ENCODE results near the gene SLC35F2. TPM values are rescaled to one million over a fixed set of nuclear protein-coding genes. Genes with fewer than 3 reads are reported as not detected.

The SLC35F2 gene
- total and polyA plus RNA-seq, 2 of the 13 experiments (the other 11 are each of a cell fraction or from before 2014, with no cell fraction given) = 5.8 to 20.3 TPM

DNA sequence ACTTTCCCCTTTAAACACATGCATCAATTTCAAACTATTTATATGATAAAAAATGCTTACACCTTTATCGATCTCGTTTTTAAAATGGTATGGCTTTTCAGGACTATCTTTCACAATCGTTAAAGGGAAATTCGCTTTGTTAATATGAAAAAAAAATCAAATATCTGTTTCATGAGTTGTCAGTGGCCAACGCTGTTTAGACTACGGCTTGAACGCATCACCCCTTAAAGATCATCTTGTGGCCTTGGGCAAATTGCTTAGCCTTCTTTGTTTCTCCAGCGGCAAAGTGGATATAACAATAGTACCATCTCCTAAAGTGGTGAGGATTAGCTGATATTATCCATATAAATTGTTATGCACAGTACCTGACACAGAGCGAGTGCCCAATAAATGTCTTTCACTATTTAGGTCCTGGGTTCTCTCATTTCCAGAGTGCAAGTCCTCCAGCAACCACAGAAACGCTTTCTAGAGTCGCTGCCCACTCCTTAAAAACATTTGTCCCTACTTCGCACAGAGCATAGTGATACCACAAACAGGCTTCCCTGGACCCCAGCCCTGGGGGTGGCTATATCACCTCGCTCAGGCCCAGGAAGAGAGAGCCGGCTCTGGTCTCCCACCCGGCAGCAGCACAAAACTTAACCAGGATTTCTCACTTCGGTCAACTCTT, 904 bp downstream of the SLC35F2 start:
- peaks cover 0 to 5% of the 10 kb centered on the region in 2 experiments; a peak in 1 of 5 replicates for H3K27me3 ChIP-seq (ENCODE audit: control insufficient read depth in 1 of 2, insufficient read depth in 2 of 2, low read length in 2 of 2)
- in situ Hi-C loops (cut with HindIII; ENCODE audit: extremely low pct_ligation_motif_present, low pct_unique_long_range_greater_than_20kb) = no loop called here
- H2AFZ ChIP-seq (ENCODE audit: low read length) = no peak overlapping the region
- no peaks in the 10 kb centered on the region for H3K9me3 ChIP-seq (ENCODE audit: low read length)
- peak overlapping the region; percentile 69 to 81 (median 79) for H3K4me3 ChIP-seq (replicated peaks in 1 of 3; ENCODE audit: insufficient read depth in 1 of 3, low read depth in 2 of 3, low read length in 3 of 3)
- no peaks in the 10 kb centered on the region for H3K36me3 ChIP-seq (replicated peaks in 1 of 2; ENCODE audit: control insufficient read depth in 1 of 2, insufficient read depth in 2 of 2, low read length in 2 of 2)
- ATAC-seq (no peak; the same call in 2 of the 3 replicates), DNase-seq (ENCODE audit: low spot score) (no peak), FAIRE-seq (no peak)
- intact Hi-C loops (cut with micrococcal nuclease; ENCODE audit: unreplicated experiment) = no loop called here
- H3K4me1 ChIP-seq (ENCODE audit: insufficient read depth, low read length) = peaks cover 21% of the 10 kb centered on the region
- H3K9ac ChIP-seq (ENCODE audit: insufficient read depth, low read depth, low read length) = peak overlapping the region; percentile 49
- POLR2A ChIA-PET = no interaction called here
- H3K79me2 ChIP-seq (ENCODE audit: insufficient read depth, low read length) = no peaks in the 10 kb centered on the region
- TSS peak; percentile 69 for BruUV-seq (replicated peaks)
- H4K20me1 ChIP-seq (ENCODE audit: insufficient read depth, low read length) = no peaks in the 10 kb centered on the region
- CTCF ChIA-PET (ENCODE audit: low intra/inter-chr PET ratio, low total read pairs) = no interaction called here
- WGBS (ENCODE audit: low lambda C conversion rate) = 51% methylated on average over 12 of the region's 16 CpGs
- peak overlapping the region; percentile 95 for H3K4me2 ChIP-seq (ENCODE audit: low read depth, low read length)
- H3K27ac ChIP-seq (ENCODE audit: extremely low read length, insufficient read depth, low read length) = no peak overlapping the region
- TF ChIP-seq, protein P1, sequence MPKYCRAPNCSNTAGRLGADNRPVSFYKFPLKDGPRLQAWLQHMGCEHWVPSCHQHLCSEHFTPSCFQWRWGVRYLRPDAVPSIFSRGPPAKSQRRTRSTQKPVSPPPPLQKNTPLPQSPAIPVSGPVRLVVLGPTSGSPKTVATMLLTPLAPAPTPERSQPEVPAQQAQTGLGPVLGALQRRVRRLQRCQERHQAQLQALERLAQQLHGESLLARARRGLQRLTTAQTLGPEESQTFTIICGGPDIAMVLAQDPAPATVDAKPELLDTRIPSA (CRISPR knock-in tag; IDR thresholded peaks at IDR 0.05; ENCODE audit: borderline replicate concordance) = no peak
- TF ChIP-seq, protein P2, sequence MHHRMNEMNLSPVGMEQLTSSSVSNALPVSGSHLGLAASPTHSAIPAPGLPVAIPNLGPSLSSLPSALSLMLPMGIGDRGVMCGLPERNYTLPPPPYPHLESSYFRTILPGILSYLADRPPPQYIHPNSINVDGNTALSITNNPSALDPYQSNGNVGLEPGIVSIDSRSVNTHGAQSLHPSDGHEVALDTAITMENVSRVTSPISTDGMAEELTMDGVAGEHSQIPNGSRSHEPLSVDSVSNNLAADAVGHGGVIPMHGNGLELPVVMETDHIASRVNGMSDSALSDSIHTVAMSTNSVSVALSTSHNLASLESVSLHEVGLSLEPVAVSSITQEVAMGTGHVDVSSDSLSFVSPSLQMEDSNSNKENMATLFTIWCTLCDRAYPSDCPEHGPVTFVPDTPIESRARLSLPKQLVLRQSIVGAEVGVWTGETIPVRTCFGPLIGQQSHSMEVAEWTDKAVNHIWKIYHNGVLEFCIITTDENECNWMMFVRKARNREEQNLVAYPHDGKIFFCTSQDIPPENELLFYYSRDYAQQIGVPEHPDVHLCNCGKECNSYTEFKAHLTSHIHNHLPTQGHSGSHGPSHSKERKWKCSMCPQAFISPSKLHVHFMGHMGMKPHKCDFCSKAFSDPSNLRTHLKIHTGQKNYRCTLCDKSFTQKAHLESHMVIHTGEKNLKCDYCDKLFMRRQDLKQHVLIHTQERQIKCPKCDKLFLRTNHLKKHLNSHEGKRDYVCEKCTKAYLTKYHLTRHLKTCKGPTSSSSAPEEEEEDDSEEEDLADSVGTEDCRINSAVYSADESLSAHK (CRISPR knock-in tag; IDR thresholded peaks at IDR 0.05; ENCODE audit: borderline replicate concordance) = no peak
- TF ChIP-seq SNAI1 (CRISPR knock-in tag; IDR thresholded peaks at IDR 0.05; ENCODE audit: borderline replicate concordance) (0 out of 2 replicates have a peak, but pooled peaks have one; percentile 6), ZNF503 (CRISPR knock-in tag; IDR thresholded peaks at IDR 0.05) (0 out of 2 replicates have a peak, but pooled peaks have one; percentile 11), ZNF180 (CRISPR knock-in tag; IDR thresholded peaks at IDR 0.05; ENCODE audit: borderline replicate concordance, low read depth) (no peak), KLF9 (CRISPR knock-in tag; IDR thresholded peaks at IDR 0.05; ENCODE audit: low read depth) (peak; percentile 3; the same call in 1 of the 2 replicates), ARHGAP35 (CRISPR knock-in tag; IDR thresholded peaks at IDR 0.05; ENCODE audit: borderline replicate concordance) (no peak), AGO2 (optimal IDR thresholded peaks at IDR 0.05; ENCODE audit: low read depth, low read length) (no peak), POLR2A (IDR thresholded peaks at IDR 0.05; ENCODE audit: insufficient read depth in 1 of 2, low read depth in 2 of 2, low read length in 2 of 2) (no peak), MTA1 (CRISPR knock-in tag; IDR thresholded peaks at IDR 0.05; ENCODE audit: borderline replicate concordance) (no peak), GMEB2 (CRISPR knock-in tag; IDR thresholded peaks at IDR 0.05; ENCODE audit: low read depth) (no peak), NR2F1 (CRISPR knock-in tag; IDR thresholded peaks at IDR 0.05) (no peak), DMAP1 (CRISPR knock-in tag; IDR thresholded peaks at IDR 0.05) (no peak), GTF3A (CRISPR knock-in tag; conservative IDR thresholded peaks at IDR 0.05) (no peak), ZNF713 (CRISPR knock-in tag; IDR thresholded peaks at IDR 0.05) (no peak), U2AF2 (IDR thresholded peaks at IDR 0.05; ENCODE audit: low read depth, low read length) (no peak), ZSCAN12 (CRISPR knock-in tag; IDR thresholded peaks at IDR 0.05) (0 out of 2 replicates have a peak, but pooled peaks have one; percentile 20), KLF12 (CRISPR knock-in tag; IDR thresholded peaks at IDR 0.05; ENCODE audit: borderline replicate concordance) (no peak)

Data from HepG2 (cell line).